GM21786 (cell line): ENCODE measurements around the gene IFT172.

Source experiments
- ATAC-seq: cut with Tn5 transposase; IDR thresholded peaks from one replicate; pipeline ENCODE4 v1.9.1; 2021; ENCODE audit not compliant: unreplicated experiment

IFT172 gene

DNA sequence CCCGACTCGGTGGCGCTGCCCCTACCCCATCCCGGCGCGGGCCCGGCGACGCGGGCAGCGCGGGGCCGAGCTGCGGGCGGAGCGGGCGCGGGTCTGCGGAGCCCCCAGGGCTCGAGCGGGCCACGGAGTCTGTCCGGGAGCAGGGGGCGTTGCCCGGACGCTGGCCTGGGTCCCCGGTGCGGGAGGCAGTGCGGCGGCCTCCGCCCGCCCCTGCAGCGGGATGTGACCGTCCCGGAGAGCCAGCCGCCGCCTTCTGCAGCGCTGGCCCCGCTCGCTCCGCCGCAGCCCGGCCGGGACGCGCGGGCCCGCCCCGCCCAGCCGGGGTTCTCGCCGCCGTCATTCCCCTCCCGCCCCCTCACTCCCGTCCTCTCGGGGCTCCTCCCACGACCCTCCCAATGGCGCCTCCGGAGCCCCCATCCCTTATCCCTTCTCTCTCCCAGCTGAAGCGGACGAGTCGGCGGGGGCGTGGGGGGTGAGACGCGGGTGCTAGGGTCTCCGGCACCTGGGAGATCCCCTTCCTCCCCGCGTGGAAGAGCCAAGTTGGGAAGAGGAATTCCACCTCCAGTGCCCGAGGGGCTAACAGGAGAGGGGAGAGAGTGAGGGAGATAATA, 5.5 kb upstream of the IFT172 start, which contains the start of gene FNDC4:
Gene FNDC4 (minus strand): TSS at position 257 of the 611 bp plus-strand sequence. CDS start 521 bp downstream, outside the sequence.
- no peak for ATAC-seq

DNA sequence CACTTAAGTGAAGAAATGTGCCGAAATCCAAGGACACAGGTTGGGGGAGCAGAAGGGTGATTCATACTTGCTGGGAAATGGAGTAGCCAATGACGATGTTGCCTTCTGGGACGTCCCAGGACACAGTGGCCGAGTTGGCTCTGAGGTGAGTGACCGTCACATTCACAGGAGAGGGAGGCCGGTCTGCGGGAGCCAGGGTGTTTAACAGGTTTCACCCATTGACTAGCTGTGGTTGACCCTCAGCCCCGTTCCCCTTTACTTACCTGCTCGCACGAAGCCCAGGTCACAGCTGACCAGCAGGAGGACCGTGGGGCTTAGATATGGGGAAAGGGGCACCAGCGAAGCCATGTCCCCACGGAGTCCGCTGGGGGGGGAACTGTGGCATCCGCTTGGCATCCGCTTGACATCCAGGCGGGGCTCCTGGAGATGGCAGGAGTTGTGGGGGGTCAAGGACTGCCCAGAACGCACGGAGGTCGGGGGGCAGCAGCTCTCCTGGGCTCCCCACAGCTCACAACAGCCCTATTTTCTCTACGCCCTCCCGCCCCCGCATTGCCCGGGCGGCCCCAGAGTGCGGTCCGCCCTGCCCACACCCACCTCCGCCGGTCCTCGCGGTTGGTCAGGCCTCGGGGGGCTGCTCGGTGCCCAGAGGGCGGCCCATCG, 4.9 kb upstream of the IFT172 start:
- no peak for ATAC-seq

DNA sequence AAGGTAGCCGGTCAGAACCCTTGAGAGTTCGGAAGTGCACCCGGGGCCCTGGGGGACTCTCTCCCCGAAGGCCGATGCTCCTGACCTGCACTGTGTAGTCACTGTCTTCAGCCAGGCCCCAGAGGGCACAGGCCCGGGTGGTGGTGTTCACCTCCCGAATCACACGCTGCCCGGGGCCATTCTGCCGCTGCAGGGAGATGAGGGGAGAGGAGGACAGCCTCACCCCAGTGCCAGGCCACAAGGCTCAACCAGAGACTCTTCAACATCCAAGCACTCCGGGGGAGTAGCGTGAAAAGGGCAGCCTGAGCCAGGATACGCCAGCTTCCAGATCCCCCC, 4.4 kb upstream of the IFT172 start:
- no peak for ATAC-seq

DNA sequence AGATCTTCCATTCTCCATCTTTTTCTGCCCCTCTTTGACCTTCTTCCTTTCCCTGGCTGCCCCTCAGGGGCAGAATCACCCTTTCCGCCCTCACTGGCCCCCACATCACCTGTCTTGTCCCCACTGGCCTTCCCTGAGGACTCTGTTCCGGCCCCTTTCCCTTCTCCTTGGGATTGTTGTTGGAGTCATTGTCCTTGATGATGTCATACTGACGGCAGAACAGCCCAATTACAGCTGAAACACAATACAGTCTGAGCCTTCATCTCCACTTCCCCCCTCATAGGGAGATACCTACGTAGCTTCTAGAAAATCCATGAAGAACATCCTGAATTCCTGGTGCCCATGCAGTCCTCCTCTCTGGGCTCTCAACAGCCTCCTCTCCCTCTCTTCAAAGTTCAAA, 3.0 kb upstream of the IFT172 start:
- no peak for ATAC-seq

DNA sequence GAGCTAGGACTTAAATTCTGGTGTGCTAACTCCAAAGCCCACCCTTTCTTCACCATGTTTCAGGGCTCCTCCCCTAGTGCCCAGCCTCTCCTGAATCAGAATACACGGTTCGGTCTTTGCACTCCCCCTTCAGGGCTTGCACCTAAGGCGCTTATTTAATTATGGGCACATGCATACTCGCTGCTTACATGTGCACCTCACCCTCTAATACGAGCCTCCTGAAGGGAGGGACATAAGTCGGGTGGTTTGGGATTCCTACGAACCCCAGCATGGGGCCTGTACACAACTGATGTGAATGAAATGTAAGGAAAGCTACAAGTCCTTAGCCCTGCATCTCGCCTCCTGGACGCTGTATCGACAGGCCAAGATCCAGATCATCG, 435 bp downstream of the IFT172 start:
- ATAC-seq, result no peak

DNA sequence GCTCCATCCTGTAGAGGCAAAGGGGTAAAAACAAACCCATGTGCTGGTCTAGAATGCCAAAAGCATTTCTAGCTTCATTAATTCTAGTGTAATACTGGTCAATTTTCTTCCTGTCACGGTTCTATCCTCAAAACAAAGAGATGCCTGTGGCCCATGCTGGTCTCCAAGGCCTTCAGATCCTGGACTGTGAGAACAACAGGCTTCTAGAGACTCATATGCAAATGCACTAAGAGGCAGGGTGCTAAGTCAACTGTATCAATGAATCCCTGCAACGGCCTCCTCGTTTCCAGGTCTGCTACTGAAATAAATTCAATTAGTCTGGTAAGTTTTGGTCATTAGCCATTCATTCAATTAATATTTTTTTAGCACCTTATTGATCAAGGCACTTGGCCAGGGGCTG, 4.0 kb downstream of the IFT172 start:
- no peak for ATAC-seq

DNA sequence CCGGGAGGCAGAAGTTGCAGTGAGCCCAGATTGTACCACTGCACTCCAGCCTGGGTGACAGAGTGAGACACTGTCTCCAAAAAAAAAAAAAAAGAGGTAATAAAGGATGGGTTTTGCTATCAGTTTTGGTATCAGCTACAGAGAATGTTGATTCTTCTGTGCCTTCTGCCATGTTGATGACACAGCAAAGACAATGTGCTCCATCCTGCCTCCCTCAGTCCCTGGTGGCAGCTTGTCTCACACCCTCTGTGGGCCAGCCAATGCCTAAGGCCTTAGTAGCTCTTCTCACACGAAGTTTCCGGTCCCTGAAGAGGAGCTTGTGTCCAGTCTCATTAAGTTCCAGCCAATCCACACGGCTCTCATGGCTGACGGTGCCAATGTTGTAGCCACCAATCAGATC, 17.6 kb downstream of the IFT172 start:
- ATAC-seq, result no peak

DNA sequence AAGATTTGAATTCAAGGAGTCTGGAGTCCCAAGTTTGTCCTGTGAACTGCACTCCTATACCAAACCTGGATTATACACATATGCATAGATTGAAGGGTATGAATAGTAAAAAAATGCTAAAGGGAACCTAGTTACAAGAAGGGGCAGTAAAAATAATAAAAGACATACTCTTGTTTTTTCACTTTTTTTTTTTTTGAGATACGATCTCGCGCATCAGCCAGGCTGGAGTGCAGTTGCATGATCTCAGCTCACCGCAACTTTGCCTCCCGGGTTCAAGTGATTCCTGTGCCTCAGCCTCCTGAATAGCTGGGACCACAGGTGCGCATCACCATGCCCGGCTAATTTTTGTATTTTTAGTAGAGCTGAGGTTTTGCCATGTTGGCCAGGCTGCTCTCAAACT, 25.1 kb downstream of the IFT172 start:
- ATAC-seq, result no peak

DNA sequence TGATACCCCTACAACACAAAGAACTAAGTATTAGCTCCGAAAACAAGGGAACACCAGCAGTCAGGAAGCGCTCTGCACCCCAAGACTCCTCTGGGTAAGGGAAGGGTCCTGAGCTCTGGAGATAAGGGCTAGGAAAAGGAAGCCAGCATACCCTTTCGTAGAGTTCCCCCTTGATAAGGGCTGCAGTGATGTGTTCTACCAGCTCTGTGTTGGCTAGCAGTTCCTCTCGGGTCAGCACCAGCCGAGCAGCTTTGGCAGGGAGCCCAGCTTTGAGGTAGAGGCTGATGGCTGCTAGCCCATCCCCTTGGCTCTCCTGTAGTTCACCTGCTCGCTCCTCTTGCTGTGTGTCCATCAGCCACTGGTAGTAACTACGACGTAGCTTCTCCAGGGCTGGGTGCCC, 28.4 kb downstream of the IFT172 start:
- ATAC-seq, result no peak

DNA sequence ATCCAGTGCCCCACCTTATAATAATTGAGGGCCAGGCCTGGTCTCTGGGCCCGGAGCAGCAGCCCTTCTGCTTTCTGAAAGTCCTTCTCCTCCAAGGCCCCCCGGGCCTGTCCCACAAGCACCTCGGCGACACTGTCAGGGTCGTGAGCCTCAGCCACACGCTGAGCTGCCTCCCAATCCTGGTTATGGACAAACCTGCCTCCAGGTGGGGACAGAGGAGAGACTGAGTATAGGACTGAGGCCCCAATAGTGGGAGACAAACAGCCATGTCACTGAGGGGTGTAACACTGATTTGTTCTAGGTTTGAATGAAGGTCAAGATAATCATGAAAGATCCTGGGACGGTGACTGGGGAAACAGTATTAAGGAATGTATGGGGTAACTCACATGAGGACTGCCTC, 35.6 kb downstream of the IFT172 start:
- no peak for ATAC-seq

DNA sequence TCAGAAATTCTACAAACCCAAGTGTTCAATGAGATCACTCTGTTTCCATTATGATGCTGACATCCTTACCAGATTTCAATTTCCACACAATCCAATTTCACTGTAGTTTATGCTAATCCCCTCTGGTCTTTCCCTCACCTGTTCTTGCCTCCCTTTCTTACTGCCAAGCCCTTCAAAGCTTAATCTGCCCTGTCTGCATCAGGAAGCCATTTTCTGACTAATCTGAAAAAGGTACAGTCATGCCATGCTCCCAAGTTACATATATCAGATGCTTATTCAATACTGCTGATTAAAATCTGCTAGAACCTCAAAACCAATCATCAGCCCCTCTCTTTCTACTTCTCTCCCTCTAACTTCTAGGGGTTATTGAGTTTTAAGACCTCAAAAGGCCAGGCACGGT, 38.4 kb downstream of the IFT172 start:
- no peak for ATAC-seq

DNA sequence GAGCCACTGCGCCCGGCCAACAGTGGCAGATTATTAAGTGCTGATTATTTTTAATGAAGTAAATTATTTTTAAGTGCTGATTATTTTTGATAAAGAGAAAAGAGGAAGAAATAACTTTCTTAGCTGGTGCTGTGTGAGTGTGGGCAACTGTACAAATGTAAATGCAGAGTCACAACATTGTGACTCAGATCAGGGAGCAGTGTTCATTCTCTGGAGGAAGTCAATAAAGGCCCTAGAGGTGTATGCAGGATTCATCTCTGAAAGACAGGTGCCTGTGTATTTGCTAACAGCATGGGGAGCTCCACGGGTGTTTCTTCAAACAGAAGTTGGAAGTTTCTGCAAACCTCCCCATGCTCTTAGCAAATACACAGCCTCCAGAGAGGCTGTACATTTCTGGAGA, 41.2 kb downstream of the IFT172 start:
- ATAC-seq, result no peak

DNA sequence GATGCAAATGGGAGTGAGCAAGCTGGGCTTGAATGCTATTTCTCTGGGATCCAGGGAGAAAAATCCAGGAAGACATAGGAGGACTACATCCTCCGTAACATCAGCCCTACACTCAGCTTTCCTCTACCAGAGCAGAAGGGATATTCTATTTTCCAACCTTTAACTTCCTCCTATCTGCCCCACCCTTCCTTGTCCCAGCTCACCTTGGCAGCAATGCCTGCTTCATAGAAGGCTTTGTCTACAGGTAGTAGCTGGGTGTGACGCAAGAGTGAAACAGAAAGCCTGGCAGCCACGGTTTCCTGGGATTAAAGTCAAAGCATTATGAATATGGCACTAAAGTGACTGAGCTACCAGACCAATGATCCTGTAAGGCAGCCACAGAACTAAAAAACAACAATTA, 43.5 kb downstream of the IFT172 start:
- no peak for ATAC-seq

DNA sequence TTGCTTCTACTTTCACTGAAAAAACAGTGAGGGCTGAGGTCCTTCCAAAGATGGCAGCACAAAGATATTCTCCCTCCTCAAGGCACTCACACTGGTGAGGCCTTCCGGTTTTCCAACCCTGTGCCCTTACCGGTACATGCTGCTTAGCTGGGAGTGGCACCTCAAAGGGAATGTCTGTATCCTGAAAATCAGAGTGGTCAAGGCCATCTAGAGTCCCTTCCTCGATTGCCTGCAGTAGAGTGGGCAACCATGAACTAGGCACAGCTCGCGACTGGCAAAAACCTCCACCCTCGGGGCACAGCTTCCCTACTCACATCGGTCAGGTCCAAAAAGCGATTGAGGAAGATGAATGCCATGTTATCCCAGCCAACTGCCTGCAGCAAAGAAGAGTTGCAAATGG, 43.9 kb downstream of the IFT172 start:
- no peak for ATAC-seq

DNA sequence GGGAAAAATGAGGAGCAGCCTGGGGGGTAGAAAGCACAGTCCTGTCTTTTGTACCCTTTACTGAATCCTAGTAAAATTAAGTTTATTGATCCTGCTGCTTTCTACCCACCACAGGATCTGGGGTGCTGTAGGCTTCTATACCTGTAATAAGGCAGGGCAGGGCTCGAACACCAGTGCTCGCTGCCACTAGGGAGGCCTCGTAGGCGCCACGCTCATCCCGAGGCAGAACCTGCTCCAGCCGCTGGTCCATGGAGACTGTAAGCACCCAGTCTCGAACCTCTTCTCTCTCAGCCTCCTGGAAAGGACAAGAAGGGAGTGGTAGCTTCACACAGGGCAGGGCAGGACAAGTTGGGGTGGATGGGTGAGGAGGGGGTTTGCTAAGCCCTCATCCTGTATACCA, 44.4 kb downstream of the IFT172 start:
- no peak for ATAC-seq

DNA sequence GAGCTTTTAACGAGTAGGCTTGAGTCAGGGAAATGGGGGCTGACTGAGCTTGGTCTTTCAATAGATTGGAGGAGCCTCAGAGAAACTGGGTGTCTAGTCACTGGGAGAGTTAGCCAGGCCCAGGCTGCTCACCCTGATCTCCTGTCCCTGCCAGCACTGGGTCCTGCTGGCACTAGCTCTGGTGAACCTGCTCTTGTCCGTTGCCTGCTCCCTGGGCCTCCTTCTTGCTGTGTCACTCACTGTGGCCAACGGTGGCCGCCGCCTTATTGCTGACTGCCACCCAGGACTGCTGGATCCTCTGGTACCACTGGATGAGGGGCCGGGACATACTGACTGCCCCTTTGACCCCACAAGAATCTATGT, 46.6 kb downstream of the IFT172 start:
- no peak for ATAC-seq

DNA sequence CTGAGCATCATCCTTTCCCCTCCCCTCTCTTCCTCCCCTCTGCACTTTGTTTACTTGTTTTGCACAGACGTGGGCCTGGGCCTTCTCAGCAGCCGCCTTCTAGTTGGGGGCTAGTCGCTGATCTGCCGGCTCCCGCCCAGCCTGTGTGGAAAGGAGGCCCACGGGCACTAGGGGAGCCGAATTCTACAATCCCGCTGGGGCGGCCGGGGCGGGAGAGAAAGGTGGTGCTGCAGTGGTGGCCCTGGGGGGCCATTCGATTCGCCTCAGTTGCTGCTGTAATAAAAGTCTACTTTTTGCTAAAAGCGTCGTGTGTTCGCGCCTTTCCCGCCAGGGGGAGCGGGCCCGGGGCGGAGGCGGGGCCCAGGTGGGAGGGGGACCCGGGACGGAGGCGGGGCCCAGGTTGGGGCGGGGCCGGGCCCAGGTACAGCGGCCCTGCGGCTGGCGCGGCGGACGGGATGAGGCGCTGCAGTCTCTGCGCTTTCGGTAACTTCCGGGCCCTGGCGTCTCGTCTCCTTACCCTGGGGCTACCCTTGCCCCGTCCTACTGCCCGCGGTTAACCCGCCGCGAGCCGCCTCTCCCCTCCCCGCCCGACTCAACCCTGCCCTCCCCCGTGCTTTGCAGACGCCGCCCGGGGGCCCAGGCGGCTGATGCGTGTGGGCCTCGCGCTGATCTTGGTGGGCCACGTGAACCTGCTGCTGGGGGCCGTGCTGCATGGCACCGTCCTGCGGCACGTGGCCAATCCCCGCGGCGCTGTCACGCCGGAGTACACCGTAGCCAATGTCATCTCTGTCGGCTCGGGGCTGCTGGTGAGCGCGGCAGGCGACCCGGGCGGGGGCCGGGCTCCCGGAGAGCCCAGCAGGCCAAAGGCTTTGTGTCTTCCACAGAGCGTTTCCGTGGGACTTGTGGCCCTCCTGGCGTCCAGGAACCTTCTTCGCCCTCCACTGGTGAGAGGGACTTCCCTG, 47.3 kb downstream of the IFT172 start, which contains the start of gene KRTCAP3:
Gene KRTCAP3 (plus strand): TSS at position 424 of the 962 bp plus-strand sequence. CDS start 32 bp downstream, at position 456.
- no peak for ATAC-seq

DNA sequence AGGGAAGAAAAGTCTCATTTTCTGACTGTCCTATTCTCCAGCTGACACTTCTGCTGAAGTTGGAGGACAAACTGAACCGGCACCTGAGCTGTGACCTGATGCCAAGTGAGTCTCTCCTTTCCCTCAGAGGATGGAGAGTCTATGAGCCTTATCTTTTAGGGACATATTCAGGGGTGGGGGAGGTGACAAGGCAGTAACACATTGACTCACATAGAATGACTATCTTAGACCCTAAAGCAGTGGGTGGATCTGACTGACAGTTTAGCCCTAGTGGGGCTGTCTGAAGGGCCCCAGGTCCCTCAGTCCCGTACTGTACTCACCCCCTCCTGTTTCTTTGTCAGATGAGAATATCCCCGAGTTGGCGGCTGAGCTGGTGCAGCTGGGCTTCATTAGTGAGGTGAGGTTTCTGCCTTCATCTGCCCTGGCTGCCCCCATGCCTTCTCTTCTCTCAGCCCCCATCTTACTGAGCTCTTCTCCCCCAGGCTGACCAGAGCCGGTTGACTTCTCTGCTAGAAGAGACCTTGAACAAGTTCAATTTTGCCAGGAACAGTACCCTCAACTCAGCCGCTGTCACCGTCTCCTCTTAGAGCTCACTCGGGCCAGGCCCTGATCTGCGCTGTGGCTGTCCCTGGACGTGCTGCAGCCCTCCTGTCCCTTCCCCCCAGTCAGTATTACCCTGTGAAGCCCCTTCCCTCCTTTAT, 48.2 kb downstream of the IFT172 start:
- no peak for ATAC-seq

DNA sequence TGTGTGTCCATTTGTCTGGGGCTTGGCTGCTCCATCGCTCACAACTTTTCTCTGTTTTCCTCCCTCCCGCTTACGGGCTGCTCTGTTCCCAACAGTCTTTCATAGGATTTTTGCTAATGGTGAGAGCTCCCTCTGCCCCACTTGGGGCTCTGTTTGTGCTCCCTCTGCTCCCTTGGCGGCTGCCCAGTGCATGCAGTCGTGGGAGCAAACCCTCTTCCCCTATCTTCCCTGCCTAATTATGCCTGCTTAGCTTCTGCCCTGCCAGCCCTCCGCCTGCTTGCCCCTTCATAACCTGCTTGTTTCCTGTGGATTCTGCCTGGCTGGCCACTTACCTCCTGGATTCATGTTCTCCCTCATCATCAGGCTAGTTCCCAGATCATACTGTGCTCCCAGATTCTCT, 53.9 kb downstream of the IFT172 start:
- ATAC-seq, result no peak

DNA sequence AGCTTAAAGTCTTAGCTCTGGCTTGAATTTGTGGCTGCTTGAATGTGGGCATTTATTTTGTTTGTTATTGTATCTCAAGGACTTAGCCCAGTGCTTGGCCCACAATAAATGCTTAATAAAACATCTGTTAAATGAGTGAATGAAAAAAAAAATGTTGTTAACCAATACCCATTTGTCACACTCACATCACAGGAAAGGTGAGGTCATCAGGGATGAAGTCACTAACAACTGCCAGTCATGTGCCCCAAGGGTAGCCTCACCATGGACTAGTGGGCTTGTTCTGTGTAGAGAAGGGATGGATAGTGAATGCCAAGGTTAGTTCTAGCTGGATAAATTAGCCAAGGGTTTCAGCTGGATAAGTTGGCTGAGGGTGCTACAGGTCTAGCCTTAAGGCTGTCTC, 58.1 kb downstream of the IFT172 start:
- ATAC-seq, result no peak

DNA sequence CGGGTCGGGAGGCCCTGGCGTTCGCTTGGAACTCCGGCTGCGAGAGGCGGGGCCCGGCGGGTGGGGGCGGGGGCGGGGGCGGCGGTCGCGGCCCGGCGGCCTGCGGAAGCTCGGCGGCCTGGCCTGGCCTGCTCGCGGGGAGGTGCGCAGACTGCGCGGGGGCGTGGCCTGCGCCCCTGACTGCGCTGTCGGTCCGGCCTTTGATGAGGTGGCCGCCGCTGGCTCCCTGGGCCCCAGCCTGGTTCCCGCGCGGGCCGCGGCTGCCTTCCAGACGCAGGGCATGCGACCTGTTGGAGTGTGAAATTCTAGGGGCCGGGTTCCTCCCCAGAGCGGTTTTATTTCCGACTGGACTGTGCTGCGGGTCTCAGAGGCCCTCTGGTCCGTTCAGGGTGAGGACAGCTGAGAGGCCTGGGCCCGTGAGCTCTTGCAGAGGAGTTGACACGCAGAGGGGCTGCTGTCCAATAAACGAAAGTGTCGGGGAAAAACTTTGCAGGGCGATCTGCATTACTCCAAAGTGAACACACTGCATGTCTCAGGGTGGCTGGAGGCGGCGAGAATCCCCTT, 60.5 kb downstream of the IFT172 start:
- peak; percentile 70 for ATAC-seq
